Measurements from ENCODE around the gene ITGB1BP1. TPM values are rescaled to one million over a fixed set of nuclear protein-coding genes. Genes with fewer than 3 reads are reported as not detected.

The ITGB1BP1 gene
- total and polyA plus RNA-seq, 2 of the 13 experiments (the other 11 are each of a cell fraction or from before 2014, with no cell fraction given): 106 to 108 TPM

DNA sequence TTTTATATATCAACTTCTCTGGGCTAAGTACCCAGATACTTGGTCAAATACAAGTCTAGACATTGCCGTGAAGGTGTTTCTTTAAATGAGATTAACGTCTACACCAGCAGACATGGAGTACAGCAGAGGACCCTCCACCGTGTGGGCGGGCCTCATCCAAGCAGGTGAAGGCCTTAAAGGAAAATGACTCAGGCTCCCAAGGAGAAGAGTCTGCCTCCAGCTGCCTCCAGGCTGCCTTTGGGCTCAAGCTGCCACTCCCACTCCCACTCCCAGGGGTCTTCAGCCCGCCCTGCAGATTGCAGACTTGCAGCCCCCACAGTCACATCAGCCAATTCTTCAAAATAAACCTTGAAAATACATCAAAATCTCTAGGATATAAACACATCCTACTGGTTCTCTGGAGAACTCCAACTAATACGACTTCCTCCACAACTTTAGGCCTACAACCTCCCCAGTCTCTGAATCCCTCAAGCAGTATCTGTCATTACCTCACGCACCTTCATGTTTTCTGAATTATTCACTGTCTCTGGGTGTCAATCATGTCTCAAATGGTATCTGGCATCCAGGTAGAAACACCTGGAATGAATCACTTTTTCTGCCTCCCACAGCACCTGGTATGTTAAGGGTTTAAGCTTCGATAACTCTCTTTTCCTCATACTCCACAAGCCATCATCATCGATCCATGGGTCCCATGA is 6.9 kb downstream of the ITGB1BP1 start:
- no peaks in the 10 kb centered on the region for H3K9me3 ChIP-seq (ENCODE audit: low read length)
- no peak overlapping the region for H3K4me2 ChIP-seq (ENCODE audit: low read depth, low read length)
- intact Hi-C loops (cut with micrococcal nuclease; ENCODE audit: unreplicated experiment) (no loop called here), in situ Hi-C loops (cut with HindIII; ENCODE audit: extremely low pct_ligation_motif_present, low pct_unique_long_range_greater_than_20kb) (no loop called here)
- no peak overlapping the region for H3K27ac ChIP-seq (ENCODE audit: extremely low read length, insufficient read depth, low read length)
- no peak for ATAC-seq
- 95% methylated on average over 9 of the region's 9 CpGs for WGBS (ENCODE audit: low lambda C conversion rate)
- H2AFZ ChIP-seq (ENCODE audit: low read length): no peak overlapping the region
- H3K9ac ChIP-seq (ENCODE audit: insufficient read depth, low read depth, low read length): no peak overlapping the region
- ChIA-PET POLR2A (no interaction called here), CTCF (ENCODE audit: low intra/inter-chr PET ratio, low total read pairs) (no interaction called here)
- no peak overlapping the region for H3K4me3 ChIP-seq (replicated peaks in 1 of 3; ENCODE audit: insufficient read depth in 1 of 3, low read depth in 2 of 3, low read length in 3 of 3)
- H3K36me3 ChIP-seq (replicated peaks in 1 of 2; ENCODE audit: control insufficient read depth in 1 of 2, insufficient read depth in 2 of 2, low read length in 2 of 2): peaks cover 2 to 26% of the 10 kb centered on the region in 2 experiments; a peak in 4 of 5 replicates
- no peak for DNase-seq (ENCODE audit: low spot score)
- FAIRE-seq: no peak
- no TSS peak for BruUV-seq (replicated peaks)
- H4K20me1 ChIP-seq (ENCODE audit: insufficient read depth, low read length): no peaks in the 10 kb centered on the region
- H3K79me2 ChIP-seq (ENCODE audit: insufficient read depth, low read length): peaks cover 32% of the 10 kb centered on the region
- H3K4me1 ChIP-seq (ENCODE audit: insufficient read depth, low read length): peaks cover 31% of the 10 kb centered on the region
- no peaks in the 10 kb centered on the region for H3K27me3 ChIP-seq (ENCODE audit: control insufficient read depth in 1 of 2, insufficient read depth in 2 of 2, low read length in 2 of 2)
- TF ChIP-seq, protein P1, sequence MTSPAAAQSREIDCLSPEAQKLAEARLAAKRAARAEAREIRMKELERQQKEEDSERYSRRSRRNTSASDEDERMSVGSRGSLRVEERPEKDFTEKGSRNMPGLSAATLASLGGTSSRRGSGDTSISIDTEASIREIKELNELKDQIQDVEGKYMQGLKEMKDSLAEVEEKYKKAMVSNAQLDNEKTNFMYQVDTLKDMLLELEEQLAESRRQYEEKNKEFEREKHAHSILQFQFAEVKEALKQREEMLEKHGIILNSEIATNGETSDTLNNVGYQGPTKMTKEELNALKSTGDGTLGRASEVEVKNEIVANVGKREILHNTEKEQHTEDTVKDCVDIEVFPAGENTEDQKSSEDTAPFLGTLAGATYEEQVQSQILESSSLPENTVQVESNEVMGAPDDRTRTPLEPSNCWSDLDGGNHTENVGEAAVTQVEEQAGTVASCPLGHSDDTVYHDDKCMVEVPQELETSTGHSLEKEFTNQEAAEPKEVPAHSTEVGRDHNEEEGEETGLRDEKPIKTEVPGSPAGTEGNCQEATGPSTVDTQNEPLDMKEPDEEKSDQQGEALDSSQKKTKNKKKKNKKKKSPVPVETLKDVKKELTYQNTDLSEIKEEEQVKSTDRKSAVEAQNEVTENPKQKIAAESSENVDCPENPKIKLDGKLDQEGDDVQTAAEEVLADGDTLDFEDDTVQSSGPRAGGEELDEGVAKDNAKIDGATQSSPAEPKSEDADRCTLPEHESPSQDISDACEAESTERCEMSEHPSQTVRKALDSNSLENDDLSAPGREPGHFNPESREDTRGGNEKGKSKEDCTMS (CRISPR knock-in tag; conservative IDR thresholded peaks at IDR 0.05): no peak

DNA sequence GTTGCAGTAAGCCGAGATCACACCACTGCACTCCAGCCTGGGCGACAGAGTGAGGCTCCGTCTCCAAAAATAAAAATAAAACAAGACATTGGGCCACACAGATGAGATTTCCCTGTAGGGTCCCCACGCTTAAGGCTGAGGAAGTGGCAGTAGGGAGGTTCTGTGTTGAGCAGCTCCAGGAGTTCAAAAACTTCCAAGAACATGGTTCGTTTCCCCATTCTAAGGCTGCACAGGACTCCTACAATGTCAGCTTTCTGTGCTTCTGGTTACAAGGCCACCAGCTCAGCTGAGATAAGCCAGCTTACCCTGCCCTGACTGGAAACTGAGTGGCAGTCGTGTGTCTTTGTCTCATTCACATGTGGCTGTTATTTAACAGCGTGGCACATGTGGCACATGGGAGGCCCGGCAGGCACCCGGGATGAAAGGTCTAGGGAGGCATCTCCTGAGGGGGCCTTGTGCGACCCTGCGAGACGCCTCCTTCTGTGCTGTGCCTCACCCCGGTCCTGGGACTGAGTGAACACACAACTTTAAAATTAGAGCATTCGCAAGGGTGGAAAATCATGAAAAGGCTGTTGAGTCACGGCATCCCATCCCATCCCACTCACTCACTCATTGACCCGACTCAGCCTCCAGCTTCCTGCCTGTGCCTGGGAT is 7.7 kb downstream of the ITGB1BP1 start:
- H3K36me3 ChIP-seq (replicated peaks in 1 of 2; ENCODE audit: control insufficient read depth in 1 of 2, insufficient read depth in 2 of 2, low read length in 2 of 2): peaks cover 2 to 34% of the 10 kb centered on the region in 2 experiments; a peak in 4 of 5 replicates
- in situ Hi-C loops (cut with HindIII; ENCODE audit: extremely low pct_ligation_motif_present, low pct_unique_long_range_greater_than_20kb): no loop called here
- WGBS (ENCODE audit: low lambda C conversion rate): 97% methylated on average over 16 of the region's 16 CpGs
- FAIRE-seq (no peak), DNase-seq (ENCODE audit: low spot score) (no peak), ATAC-seq (no peak)
- peaks cover 23% of the 10 kb centered on the region for H3K4me1 ChIP-seq (ENCODE audit: insufficient read depth, low read length)
- H3K4me2 ChIP-seq (ENCODE audit: low read depth, low read length): no peak overlapping the region
- POLR2A ChIA-PET: no interaction called here
- H3K9ac ChIP-seq (ENCODE audit: insufficient read depth, low read depth, low read length): no peak overlapping the region
- peaks cover 27% of the 10 kb centered on the region for H3K79me2 ChIP-seq (ENCODE audit: insufficient read depth, low read length)
- no peak overlapping the region for H3K27ac ChIP-seq (ENCODE audit: extremely low read length, insufficient read depth, low read length)
- no peaks in the 10 kb centered on the region for H4K20me1 ChIP-seq (ENCODE audit: insufficient read depth, low read length)
- no peaks in the 10 kb centered on the region for H3K27me3 ChIP-seq (ENCODE audit: control insufficient read depth in 1 of 2, insufficient read depth in 2 of 2, low read length in 2 of 2)
- no TSS peak for BruUV-seq (replicated peaks)
- intact Hi-C loops (cut with micrococcal nuclease; ENCODE audit: unreplicated experiment): no loop called here
- CTCF ChIA-PET (ENCODE audit: low intra/inter-chr PET ratio, low total read pairs): no interaction called here
- no peaks in the 10 kb centered on the region for H3K9me3 ChIP-seq (ENCODE audit: low read length)
- no peak overlapping the region for H3K4me3 ChIP-seq (replicated peaks in 1 of 3; ENCODE audit: insufficient read depth in 1 of 3, low read depth in 2 of 3, low read length in 3 of 3)
- H2AFZ ChIP-seq (ENCODE audit: low read length): no peak overlapping the region
- TF ChIP-seq, protein P2, sequence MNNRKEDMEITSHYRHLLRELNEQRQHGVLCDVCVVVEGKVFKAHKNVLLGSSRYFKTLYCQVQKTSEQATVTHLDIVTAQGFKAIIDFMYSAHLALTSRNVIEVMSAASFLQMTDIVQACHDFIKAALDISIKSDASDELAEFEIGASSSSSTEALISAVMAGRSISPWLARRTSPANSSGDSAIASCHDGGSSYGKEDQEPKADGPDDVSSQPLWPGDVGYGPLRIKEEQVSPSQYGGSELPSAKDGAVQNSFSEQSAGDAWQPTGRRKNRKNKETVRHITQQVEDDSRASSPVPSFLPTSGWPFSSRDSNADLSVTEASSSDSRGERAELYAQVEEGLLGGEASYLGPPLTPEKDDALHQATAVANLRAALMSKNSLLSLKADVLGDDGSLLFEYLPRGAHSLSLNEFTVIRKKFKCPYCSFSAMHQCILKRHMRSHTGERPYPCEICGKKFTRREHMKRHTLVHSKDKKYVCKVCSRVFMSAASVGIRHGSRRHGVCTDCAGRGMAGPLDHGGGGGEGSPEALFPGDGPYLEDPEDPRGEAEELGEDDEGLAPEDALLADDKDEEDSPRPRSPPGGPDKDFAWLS (CRISPR knock-in tag; IDR thresholded peaks at IDR 0.05; ENCODE audit: borderline replicate concordance): no peak
- TF ChIP-seq, protein P1 (CRISPR knock-in tag; conservative IDR thresholded peaks at IDR 0.05): no peak
- TF ChIP-seq ZNF367 (CRISPR knock-in tag; IDR thresholded peaks at IDR 0.05; ENCODE audit: borderline replicate concordance) (no peak), HOXA7 (CRISPR knock-in tag; IDR thresholded peaks at IDR 0.05) (no peak)
- TF ChIP-seq, protein P3, sequence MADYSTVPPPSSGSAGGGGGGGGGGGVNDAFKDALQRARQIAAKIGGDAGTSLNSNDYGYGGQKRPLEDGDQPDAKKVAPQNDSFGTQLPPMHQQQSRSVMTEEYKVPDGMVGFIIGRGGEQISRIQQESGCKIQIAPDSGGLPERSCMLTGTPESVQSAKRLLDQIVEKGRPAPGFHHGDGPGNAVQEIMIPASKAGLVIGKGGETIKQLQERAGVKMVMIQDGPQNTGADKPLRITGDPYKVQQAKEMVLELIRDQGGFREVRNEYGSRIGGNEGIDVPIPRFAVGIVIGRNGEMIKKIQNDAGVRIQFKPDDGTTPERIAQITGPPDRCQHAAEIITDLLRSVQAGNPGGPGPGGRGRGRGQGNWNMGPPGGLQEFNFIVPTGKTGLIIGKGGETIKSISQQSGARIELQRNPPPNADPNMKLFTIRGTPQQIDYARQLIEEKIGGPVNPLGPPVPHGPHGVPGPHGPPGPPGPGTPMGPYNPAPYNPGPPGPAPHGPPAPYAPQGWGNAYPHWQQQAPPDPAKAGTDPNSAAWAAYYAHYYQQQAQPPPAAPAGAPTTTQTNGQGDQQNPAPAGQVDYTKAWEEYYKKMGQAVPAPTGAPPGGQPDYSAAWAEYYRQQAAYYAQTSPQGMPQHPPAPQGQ (CRISPR knock-in tag; IDR thresholded peaks at IDR 0.05; ENCODE audit: borderline replicate concordance): no peak

All from HepG2 (cell line).